HepG2 (cell line): ENCODE results near the gene BRD2. TPM values are rescaled to one million over a fixed set of nuclear protein-coding genes. Genes with fewer than 3 reads are reported as not detected.

ENCODE experiments used
- CCDC6 ChIP-seq: sonication (generic); formaldehyde crosslinking; IDR thresholded peaks from 2 replicates; pipeline ENCODE4 v1.8.1; 2022; ENCODE audit warnings: mild to moderate bottlenecking, missing genetic modification reagents, moderate library complexity
- CENPT ChIP-seq: sonication (generic); formaldehyde crosslinking; IDR thresholded peaks from 2 replicates; pipeline ENCODE4 v1.8.0; 2022; ENCODE audit warnings: low read depth, mild to moderate bottlenecking, moderate library complexity, missing genetic modification reagents
- ERF ChIP-seq: IDR thresholded peaks from 2 replicates; pipeline ENCODE4 v1.6.1; 2018; ENCODE audit warnings: missing biosample characterization, missing genetic modification reagents
- HMGXB4 ChIP-seq, 2 experiments: sonication (generic) in 1 of 2; formaldehyde crosslinking in 1 of 2; IDR thresholded peaks; 2 replicates each; pipeline versions ENCODE4 v1.4.0 to v1.6.1; 2018 to 2020; ENCODE audit warnings: missing genetic modification reagents in 2 of 2, borderline replicate concordance in 1 of 2, low read depth in 1 of 2, mild to moderate bottlenecking in 1 of 2, missing biosample characterization in 1 of 2
- HOXA9 ChIP-seq: sonication (generic); formaldehyde crosslinking; IDR thresholded peaks from 2 replicates; pipeline ENCODE4 v1.8.1; 2022; ENCODE audit warnings: missing genetic modification reagents, mild to moderate bottlenecking, moderate library complexity, borderline replicate concordance
- KDM2A ChIP-seq: sonication (generic); formaldehyde crosslinking; IDR thresholded peaks from 2 replicates; pipeline ENCODE4 v1.4.0; 2020; ENCODE audit warnings: low read depth, missing genetic modification reagents, borderline replicate concordance
- MLXIP ChIP-seq: sonication (generic); formaldehyde crosslinking; IDR thresholded peaks from 2 replicates; pipeline ENCODE4 v1.9.0; 2021; ENCODE audit warnings: missing genetic modification reagents, borderline replicate concordance
- RBM22 ChIP-seq: fragments of 200-400 bp; formaldehyde crosslinking; optimal IDR thresholded peaks from 2 replicates; pipeline ENCODE3; 2017; ENCODE audit warnings: mild to moderate bottlenecking, low read length, moderate library complexity
- RNF219 ChIP-seq: sonication (generic); formaldehyde crosslinking; IDR thresholded peaks from 2 replicates; pipeline ENCODE4 v1.5.0; 2020; ENCODE audit warnings: mild to moderate bottlenecking, missing genetic modification reagents
- SIX4 ChIP-seq: sonication (generic); formaldehyde crosslinking; IDR thresholded peaks from 2 replicates; pipeline ENCODE4 v1.4.0; 2020; ENCODE audit warnings: missing genetic modification reagents
- SP4 ChIP-seq: sonication (generic); formaldehyde crosslinking; IDR thresholded peaks from 2 replicates; pipeline ENCODE4 v1.8.1; 2023; ENCODE audit warnings: mild to moderate bottlenecking, missing genetic modification reagents
- SPEN ChIP-seq: sonication (generic); formaldehyde crosslinking; IDR thresholded peaks from 2 replicates; pipeline ENCODE4 v1.5.1; 2020; ENCODE audit warnings: low read depth, mild to moderate bottlenecking, missing genetic modification reagents
- XRCC5 ChIP-seq: fragments of 200-400 bp; formaldehyde crosslinking; optimal IDR thresholded peaks from 2 replicates; pipeline ENCODE3; 2017; ENCODE audit warnings: mild to moderate bottlenecking, low read length
- ZBTB7B ChIP-seq: sonication (generic); formaldehyde crosslinking; IDR thresholded peaks from 2 replicates; pipeline ENCODE4 v1.4.0; 2020; ENCODE audit warnings: missing genetic modification reagents
- ZC3H13 ChIP-seq: sonication (generic); formaldehyde crosslinking; IDR thresholded peaks from 2 replicates; pipeline ENCODE4 v1.8.1; 2023; ENCODE audit warnings: mild to moderate bottlenecking, missing genetic modification reagents, moderate library complexity
- ZNF20 ChIP-seq: sonication (generic); formaldehyde crosslinking; IDR thresholded peaks from 2 replicates; pipeline ENCODE4 v1.4.0; 2020; ENCODE audit warnings: mild to moderate bottlenecking, moderate library complexity, missing genetic modification reagents
- ZNF549 ChIP-seq: sonication (generic); formaldehyde crosslinking; IDR thresholded peaks from 2 replicates; pipeline ENCODE4 v1.5.0; 2020; ENCODE audit warnings: missing genetic modification reagents
- ZNF574 ChIP-seq: sonication (generic); formaldehyde crosslinking; IDR thresholded peaks from 2 replicates; pipeline ENCODE4 v1.4.0; 2020; ENCODE audit warnings: missing genetic modification reagents
- ZNF605 ChIP-seq: sonication (generic); formaldehyde crosslinking; IDR thresholded peaks from 2 replicates; pipeline ENCODE4 v1.8.0; 2022; ENCODE audit warnings: mild to moderate bottlenecking, missing genetic modification reagents
- polyA plus RNA-seq, 8 experiments: library from polyadenylated mRNA; depleted of rRNA in 3 of 8; stranded (reverse) in 7 of 8; unstranded in 1 of 8; fragments of >200 nt; fragmentation: Illumina TruSeq in 4 of 8; extraction: Trizol in 4 of 8; gene quantifications; 2 replicates each; pipeline versions ENCODE4 v1.2.1 to v1.2.3, GENCODE V29; 2011 to 2016; ENCODE audit warnings: low read depth in 4 of 8, missing spikeins in 1 of 8, mixed read lengths in 1 of 8; ENCODE audit not compliant: insufficient read depth in 1 of 8
- total RNA-seq, 5 experiments: library from RNA; depleted of rRNA; stranded (reverse); fragments of >200 nt; fragmentation: Illumina TruSeq; extraction: Trizol; gene quantifications; 2 replicates each; pipeline ENCODE4 v1.2.3, GENCODE V29; 2016; ENCODE audit warnings: low read depth in 1 of 5

The BRD2 gene
- total and polyA plus RNA-seq, 2 of the 13 experiments (the other 11 are each of a cell fraction or from before 2014, with no cell fraction given), result 143 to 202 TPM

- no peak; the same call in 1 of the 2 replicates for TF ChIP-seq ZNF20
- TF ChIP-seq RBM22, result peak; percentile 89
- peak; percentile 63 for TF ChIP-seq KDM2A
- peak; percentile 45 for TF ChIP-seq SP4 (CRISPR knock-in tag)
- TF ChIP-seq ZC3H13 (CRISPR knock-in tag), result no peak
- TF ChIP-seq CENPT (CRISPR knock-in tag), result 0 out of 2 replicates have a peak, but pooled peaks have one; percentile 22
- peak; percentile 84 for TF ChIP-seq ZNF574 (CRISPR knock-in tag)
- TF ChIP-seq ZBTB7B (CRISPR knock-in tag), result no peak
- TF ChIP-seq ERF (CRISPR knock-in tag), result peak; percentile 88
- TF ChIP-seq SPEN, result peak; percentile 93
- TF ChIP-seq XRCC5, result peak; percentile 45
- TF ChIP-seq HOXA9 (CRISPR knock-in tag), result 0 out of 2 replicates have a peak, but pooled peaks have one; percentile 28
- TF ChIP-seq RNF219 (CRISPR knock-in tag), result no peak
- peak; percentile 92 for TF ChIP-seq CCDC6 (CRISPR knock-in tag)
- TF ChIP-seq SIX4 (CRISPR knock-in tag), result peak; percentile 45; the same call in 1 of the 2 replicates
- TF ChIP-seq MLXIP (CRISPR knock-in tag), result 0 out of 2 replicates have a peak, but pooled peaks have one; percentile 34
- TF ChIP-seq ZNF549 (CRISPR knock-in tag), result no peak; the same call in 1 of the 2 replicates
- TF ChIP-seq HMGXB4 (CRISPR knock-in tag; IDR thresholded peaks at IDR 0.05; ENCODE audit: borderline replicate concordance in 1 of 2, low read depth in 1 of 2), result peak in 1 of 2 experiments; percentile 44; a peak in 2 of 4 replicates
- peak; percentile 68 for TF ChIP-seq ZNF605 (CRISPR knock-in tag)
Measured at GRCh38 chr6:32971581-32972352, 3.4 kb downstream of the BRD2 start (continued).
